Nephron progenitor cell (in vitro differentiated cells): ENCODE results near the gene CALML4.
A peak's percentile ranks its signal among the peaks of the same experiment; 100 is the strongest.
"Not testable (repeated sequence)": the region's sequence is repeated elsewhere in the genome, so short reads cannot be mapped to it uniquely, and the experiment has no call there.

Experiments used
- DNase-seq: peaks from one replicate; pipeline ENCODE4 v3.0.0; 2021
- H3K27ac Mint-ChIP-seq: 2 replicates; pipeline ENCODE4 v1.8.0; 2021; ENCODE audit warnings: mild to moderate bottlenecking, moderate library complexity, mixed read lengths
- H3K27me3 Mint-ChIP-seq: 2 replicates; pipeline ENCODE4 v1.8.0; 2021; ENCODE audit warnings: mild to moderate bottlenecking, low read depth, mixed read lengths; ENCODE audit not compliant: poor library complexity
- H3K36me3 Mint-ChIP-seq: 2 replicates; pipeline ENCODE4 v1.8.0; 2021; ENCODE audit warnings: low read depth, mixed read lengths
- H3K4me1 Mint-ChIP-seq: 2 replicates; pipeline ENCODE4 v1.8.0; 2021; ENCODE audit warnings: mixed read lengths
- H3K4me3 Mint-ChIP-seq: 2 replicates; pipeline ENCODE4 v1.8.0; 2021; ENCODE audit warnings: mild to moderate bottlenecking, moderate library complexity, mixed read lengths
- H3K9me3 Mint-ChIP-seq: 2 replicates; pipeline ENCODE4 v1.8.0; 2021; ENCODE audit warnings: mild to moderate bottlenecking, moderate library complexity, mixed read lengths
- TF ChIP-seq, protein P1 (sequence below): fragments of 200-600 bp; sonication (generic); IDR thresholded peaks from 2 replicates; pipeline ENCODE4 v1.5.0; 2021; ENCODE audit warnings: antibody characterized with exemption

The CALML4 gene

DNA sequence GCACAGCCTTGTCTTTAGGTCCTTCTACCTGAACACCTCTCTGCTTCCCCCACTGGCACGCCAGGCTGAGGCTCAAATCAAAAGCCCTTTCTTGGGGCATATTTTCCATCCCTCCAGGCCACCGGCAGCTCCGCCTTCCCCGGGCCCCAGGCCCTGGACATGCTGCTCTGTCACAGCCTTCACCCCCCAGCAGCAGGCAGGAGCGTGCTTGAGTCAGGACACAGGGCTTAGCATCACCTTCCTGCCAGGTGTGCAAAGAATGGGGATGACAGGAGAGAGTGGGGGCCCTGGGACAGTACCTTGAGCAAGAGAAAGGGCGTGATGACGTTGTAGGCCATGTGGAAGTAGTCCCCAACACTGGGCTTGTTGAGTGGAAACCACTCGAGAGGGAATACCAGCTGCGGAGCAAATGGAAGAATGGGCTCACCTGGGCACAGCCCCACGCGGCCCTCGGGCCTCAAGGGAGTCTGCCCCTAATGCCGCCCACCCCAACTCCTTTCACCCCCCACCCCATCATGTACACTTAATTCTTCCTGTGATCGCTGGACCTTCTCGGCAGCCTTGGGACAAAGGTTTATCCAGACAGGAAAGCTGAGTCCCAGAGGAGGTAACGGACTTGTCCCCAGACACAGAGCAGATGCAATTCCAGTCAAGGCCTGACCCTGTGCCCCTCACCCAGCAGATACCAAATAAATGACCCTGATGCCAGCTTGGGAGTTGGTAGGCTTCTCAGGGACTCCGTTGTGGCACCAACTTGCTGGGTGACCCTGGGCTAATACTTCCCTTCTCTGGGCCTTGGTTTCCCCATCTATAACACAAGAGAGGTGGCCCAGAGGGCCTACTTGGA, 9.1 kb upstream of the CALML4 start:
- Mint-ChIP-seq H3K9me3 (peaks cover 3% of the 10 kb centered on the region), H3K27me3 (no peaks in the 10 kb centered on the region), H3K4me3 (no peak overlapping the region), H3K36me3 (peaks cover 38% of the 10 kb centered on the region), H3K4me1 (peaks cover 5% of the 10 kb centered on the region), H3K27ac (peak overlapping the region; percentile 57)
- no peak for DNase-seq
- TF ChIP-seq, protein P1, sequence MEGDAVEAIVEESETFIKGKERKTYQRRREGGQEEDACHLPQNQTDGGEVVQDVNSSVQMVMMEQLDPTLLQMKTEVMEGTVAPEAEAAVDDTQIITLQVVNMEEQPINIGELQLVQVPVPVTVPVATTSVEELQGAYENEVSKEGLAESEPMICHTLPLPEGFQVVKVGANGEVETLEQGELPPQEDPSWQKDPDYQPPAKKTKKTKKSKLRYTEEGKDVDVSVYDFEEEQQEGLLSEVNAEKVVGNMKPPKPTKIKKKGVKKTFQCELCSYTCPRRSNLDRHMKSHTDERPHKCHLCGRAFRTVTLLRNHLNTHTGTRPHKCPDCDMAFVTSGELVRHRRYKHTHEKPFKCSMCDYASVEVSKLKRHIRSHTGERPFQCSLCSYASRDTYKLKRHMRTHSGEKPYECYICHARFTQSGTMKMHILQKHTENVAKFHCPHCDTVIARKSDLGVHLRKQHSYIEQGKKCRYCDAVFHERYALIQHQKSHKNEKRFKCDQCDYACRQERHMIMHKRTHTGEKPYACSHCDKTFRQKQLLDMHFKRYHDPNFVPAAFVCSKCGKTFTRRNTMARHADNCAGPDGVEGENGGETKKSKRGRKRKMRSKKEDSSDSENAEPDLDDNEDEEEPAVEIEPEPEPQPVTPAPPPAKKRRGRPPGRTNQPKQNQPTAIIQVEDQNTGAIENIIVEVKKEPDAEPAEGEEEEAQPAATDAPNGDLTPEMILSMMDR: no peak

DNA sequence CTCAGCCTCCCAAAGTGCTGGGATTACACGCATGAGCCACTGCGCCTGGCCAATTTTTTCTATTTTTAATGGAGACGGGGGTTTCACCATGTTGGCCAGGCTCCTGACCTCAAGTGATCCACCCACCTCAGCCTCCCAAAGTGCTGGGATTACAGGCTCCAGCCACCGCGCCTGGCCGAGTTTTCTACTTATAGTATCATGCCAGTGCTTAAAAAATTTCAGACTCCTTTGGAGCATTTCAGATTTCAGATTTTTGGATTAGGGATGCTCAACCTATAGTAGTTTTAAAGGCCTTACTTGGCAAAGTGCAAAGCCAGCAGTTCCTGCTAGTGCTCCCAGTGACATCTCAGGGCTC, 8.3 kb upstream of the CALML4 start:
- not testable (repeated sequence) for H3K4me3 Mint-ChIP-seq, H3K9me3 Mint-ChIP-seq, H3K27ac Mint-ChIP-seq, H3K27me3 Mint-ChIP-seq, DNase-seq, H3K4me1 Mint-ChIP-seq
- H3K36me3 Mint-ChIP-seq: peaks cover 31% of the 10 kb centered on the region

DNA sequence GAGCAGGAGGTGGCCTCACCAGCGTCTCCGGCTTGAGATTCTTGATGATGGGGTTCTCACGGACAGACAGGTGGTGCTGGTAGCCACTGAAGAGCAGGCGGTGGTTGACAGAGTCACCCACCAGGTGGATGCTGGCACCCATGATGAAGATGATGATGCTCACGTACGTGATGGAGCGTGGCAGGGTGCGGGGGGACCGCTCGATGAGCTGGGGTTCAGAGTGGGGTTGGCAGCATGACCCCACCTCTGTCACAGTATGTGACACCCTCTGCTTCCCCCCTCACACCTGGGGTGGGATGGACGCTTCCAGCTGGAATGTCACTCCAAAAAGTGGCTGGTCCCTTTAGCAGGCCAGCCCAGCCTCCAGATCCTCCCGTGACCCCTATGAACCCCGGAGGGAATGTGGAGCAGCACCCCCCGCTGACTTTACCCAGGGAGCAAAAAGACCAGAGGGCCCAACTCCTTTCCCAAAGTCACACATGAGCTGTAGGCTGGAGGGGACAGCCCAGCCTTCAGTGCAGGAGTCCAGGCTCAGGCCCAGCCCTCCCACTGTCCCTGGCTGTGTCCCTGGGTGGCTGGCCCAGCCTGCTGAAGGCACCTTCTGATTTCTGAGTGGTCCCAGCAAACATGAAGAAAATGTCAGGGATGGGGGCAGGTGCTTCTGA, 6.7 kb upstream of the CALML4 start:
- Mint-ChIP-seq H3K9me3 (no peaks in the 10 kb centered on the region), H3K4me3 (no peak overlapping the region), H3K4me1 (peaks cover 13% of the 10 kb centered on the region), H3K27me3 (peaks cover 6% of the 10 kb centered on the region), H3K36me3 (peaks cover 14% of the 10 kb centered on the region), H3K27ac (no peak overlapping the region)
- TF ChIP-seq, protein P1: no peak
- no peak for DNase-seq

DNA sequence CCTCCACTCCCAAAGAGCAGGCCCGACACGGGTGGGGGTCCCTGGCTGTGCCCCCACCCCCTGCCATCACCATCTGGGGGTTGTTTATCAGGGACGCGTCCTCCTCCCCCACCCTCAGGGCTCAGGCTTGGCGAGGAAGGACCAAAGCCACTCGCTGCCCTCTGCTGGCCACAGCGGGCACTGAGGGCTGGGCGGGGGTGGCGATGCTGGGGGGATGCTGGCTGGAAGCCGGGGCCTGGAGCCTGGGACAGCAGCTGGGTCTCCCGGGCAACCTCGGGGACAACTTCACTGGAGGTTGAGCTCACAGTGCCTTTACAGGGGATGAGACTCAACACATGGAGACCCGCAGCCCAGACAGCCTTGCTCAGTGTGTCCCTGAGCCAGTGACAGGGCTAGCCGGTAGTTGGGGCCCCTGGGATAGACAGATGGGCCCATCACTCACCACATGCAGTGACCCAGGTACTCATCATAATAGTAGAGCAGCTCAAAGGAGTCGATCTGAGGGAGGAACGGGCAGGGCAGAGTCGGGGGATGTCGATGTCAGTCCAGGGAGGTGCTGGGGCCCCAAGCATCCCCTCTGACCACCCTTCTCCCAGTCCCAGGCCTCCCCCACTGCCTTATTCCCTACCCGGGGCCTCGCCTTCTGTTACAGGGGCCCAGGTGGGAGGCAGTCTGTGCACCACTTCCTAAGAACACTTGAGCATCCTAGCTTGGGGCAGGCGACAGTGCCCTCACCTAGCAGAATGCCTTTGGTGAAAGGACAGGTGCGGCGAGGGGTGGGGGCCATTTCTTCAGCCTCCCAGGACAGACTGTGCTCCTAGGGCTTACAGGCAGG, 5.9 kb upstream of the CALML4 start:
- Mint-ChIP-seq H3K27me3 (peaks cover 6% of the 10 kb centered on the region), H3K4me3 (no peak overlapping the region), H3K9me3 (no peaks in the 10 kb centered on the region), H3K4me1 (peaks cover 21% of the 10 kb centered on the region), H3K27ac (no peak overlapping the region), H3K36me3 (peaks cover 6% of the 10 kb centered on the region)
- DNase-seq: peak; percentile 81
- TF ChIP-seq, protein P1: peak; percentile 75

DNA sequence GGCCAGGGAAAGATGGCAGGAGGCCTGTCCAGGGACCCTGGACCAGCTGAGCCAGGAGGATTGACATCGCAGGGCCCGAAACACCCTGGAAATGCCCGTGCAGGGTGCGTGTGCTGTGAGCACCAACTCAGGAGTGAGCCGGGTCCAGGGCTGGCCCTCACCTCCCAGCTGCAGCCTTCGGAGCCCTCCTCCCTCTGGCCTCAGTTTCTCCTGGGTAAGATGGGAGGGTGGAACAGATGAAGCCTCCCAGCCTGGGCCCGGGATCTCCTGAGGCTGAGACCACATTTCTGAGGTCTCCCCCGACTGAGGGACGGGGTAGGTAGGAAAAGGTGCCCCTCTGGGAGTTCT, 5.3 kb upstream of the CALML4 start:
- H3K4me1 Mint-ChIP-seq: peaks cover 27% of the 10 kb centered on the region
- no peak for DNase-seq
- no peak overlapping the region for H3K27ac Mint-ChIP-seq

More for the DNA sequence above, 5.3 kb upstream of the CALML4 start:
- H3K4me3 Mint-ChIP-seq: no peak overlapping the region
- peaks cover 4% of the 10 kb centered on the region for H3K36me3 Mint-ChIP-seq
- no peaks in the 10 kb centered on the region for H3K9me3 Mint-ChIP-seq
- TF ChIP-seq, protein P1: no peak
- peaks cover 6% of the 10 kb centered on the region for H3K27me3 Mint-ChIP-seq
